ENCODE results near the gene ZDHHC13. TPM values are rescaled to one million over a fixed set of nuclear protein-coding genes. Genes with fewer than 3 reads are reported as not detected.

The ZDHHC13 gene
- total and polyA plus RNA-seq, 12 donors: 6.5 to 30.7 (median 9.0) TPM

GRCh38 chr11:19225123-19225522, 108.2 kb downstream of the ZDHHC13 start:
- no peak for DNase-seq
- Histone ChIP-seq H3K27ac (no peak overlapping the region), H3K9me3 (replicated peaks in 1 of 3) (no peaks in the 10 kb centered on the region), H3K27me3 (no peaks in the 10 kb centered on the region), H3K36me3 (replicated peaks in 1 of 2) (no peaks in the 10 kb centered on the region), H3K4me1 (replicated peaks in 1 of 2) (no peaks in the 10 kb centered on the region), H3K4me3 (no peak overlapping the region)
- intact Hi-C loops (cut with DNase I): no loop called here
- WGBS, 4 donors: 92 to 98% (median 96%) methylated on average over 6 of the region's 6 CpGs
- TF ChIP-seq CTCF (IDR thresholded peaks at IDR 0.05) (no peak), POLR2A (IDR thresholded peaks at IDR 0.05) (no peak)

GRCh38 chr11:19225581-19225980, 108.6 kb downstream of the ZDHHC13 start:
- Histone ChIP-seq H3K36me3 (replicated peaks in 1 of 2) (no peaks in the 10 kb centered on the region), H3K27ac (no peak overlapping the region), H3K9me3 (replicated peaks in 1 of 3) (no peaks in the 10 kb centered on the region), H3K27me3 (no peaks in the 10 kb centered on the region), H3K4me3 (no peak overlapping the region), H3K4me1 (replicated peaks in 1 of 2) (no peaks in the 10 kb centered on the region)
- TF ChIP-seq CTCF (IDR thresholded peaks at IDR 0.05) (no peak), POLR2A (IDR thresholded peaks at IDR 0.05) (no peak)
- 94 to 99% (median 97%) methylated on average over 3 of the region's 3 CpGs for WGBS, 4 donors
- DNase-seq: no peak
- intact Hi-C loops (cut with DNase I): no loop called here

Other genes with a start within 250 kb of the ZDHHC13 start
- gene MRGPRX1, start 177.8 kb upstream of the ZDHHC13 start, total RNA-seq: not detected
- gene MRGPRX1, start 177.8 kb upstream of the ZDHHC13 start, polyA plus RNA-seq: not detected
- gene MRGPRX2, start 56.5 kb upstream of the ZDHHC13 start, total RNA-seq: not detected
- gene MRGPRX2, start 56.5 kb upstream of the ZDHHC13 start, polyA plus RNA-seq: not detected
- 1 to 10 TPM in 1 of 9 donors, not detected in 8; 2.3 TPM for gene CSRP3, start 84.8 kb downstream of the ZDHHC13 start, total RNA-seq
- gene CSRP3, start 84.8 kb downstream of the ZDHHC13 start, polyA plus RNA-seq: under 1 TPM in 2 of 3 donors, not detected in 1; 0.17 to 0.32 TPM
- 1 to 10 TPM in 1 of 9 donors, under 1 TPM in 7, not detected in 1; 0.23 to 4.4 (median 0.47) TPM for gene E2F8, start 123.8 kb downstream of the ZDHHC13 start, total RNA-seq
- under 1 TPM in 2 of 3 donors, not detected in 1; 0.07 to 0.55 TPM for gene E2F8, start 123.8 kb downstream of the ZDHHC13 start, polyA plus RNA-seq

All from adrenal gland (tissue), 12 donors.